Trophoblast cell (in vitro differentiated cells and primary cell): Measurements from ENCODE around the gene WRNIP1.

ENCODE experiments used
- DNase-seq, 2 donors: peaks; one replicate each; pipeline ENCODE4 v3.0.0-alpha.2; 2016
- H2AFZ ChIP-seq: 2 replicates; pipeline ENCODE4 v1.6.1; 2013; ENCODE audit warnings: low read length, moderate library complexity, mild to moderate bottlenecking; ENCODE audit not compliant: insufficient read depth, poor library complexity
- H2AK5ac ChIP-seq: 2 replicates; pipeline ENCODE4 v1.6.1; 2013; ENCODE audit warnings: mild to moderate bottlenecking, low read length
- H2BK120ac ChIP-seq: 2 replicates; pipeline ENCODE4 v1.6.1; 2013; ENCODE audit warnings: low read length, mild to moderate bottlenecking, moderate library complexity; ENCODE audit not compliant: insufficient read depth, poor library complexity
- H2BK12ac ChIP-seq: 2 replicates; pipeline ENCODE4 v1.6.1; 2013; ENCODE audit warnings: mild to moderate bottlenecking, low read length, moderate library complexity
- H2BK5ac ChIP-seq: 2 replicates; pipeline ENCODE4 v1.6.1; 2013; ENCODE audit warnings: low read length, low read depth, moderate library complexity, mild to moderate bottlenecking; ENCODE audit not compliant: poor library complexity
- H3K14ac ChIP-seq: 2 replicates; pipeline ENCODE4 v1.6.1; 2013; ENCODE audit warnings: mild to moderate bottlenecking, low read length
- H3K18ac ChIP-seq: 2 replicates; pipeline ENCODE4 v1.6.1; 2013; ENCODE audit warnings: mild to moderate bottlenecking, low read length
- H3K23ac ChIP-seq: 2 replicates; pipeline ENCODE4 v1.6.1; 2013; ENCODE audit warnings: low read length
- H3K27ac ChIP-seq: 2 replicates; pipeline ENCODE4 v1.5.1; 2013; ENCODE audit warnings: low read depth, mild to moderate bottlenecking, inconsistent platforms, low read length, moderate library complexity
- H3K27me3 ChIP-seq: 2 replicates; pipeline ENCODE4 v1.6.1; 2013; ENCODE audit warnings: inconsistent platforms, mild to moderate bottlenecking, low read length, moderate library complexity; ENCODE audit not compliant: insufficient read depth
- H3K36me3 ChIP-seq, 2 experiments: 1 replicate in 1 of 2; 2 replicates in 1 of 2; pipeline ENCODE4 v1.6.1; 2013; ENCODE audit warnings: low read length in 2 of 2, mild to moderate bottlenecking in 2 of 2, moderate library complexity in 1 of 2; ENCODE audit not compliant: insufficient read depth in 2 of 2, control insufficient read depth in 1 of 2
- H3K4ac ChIP-seq: 2 replicates; pipeline ENCODE4 v1.6.1; 2013; ENCODE audit warnings: low read depth, mild to moderate bottlenecking, low read length, moderate library complexity
- H3K4me1 ChIP-seq, 2 experiments: 1 replicate in 1 of 2; 2 replicates in 1 of 2; pipeline ENCODE4 v1.6.1; 2013; ENCODE audit warnings: low read length in 2 of 2, mild to moderate bottlenecking in 2 of 2, moderate library complexity in 1 of 2; ENCODE audit not compliant: insufficient read depth in 2 of 2, control insufficient read depth in 1 of 2
- H3K4me2 ChIP-seq: 2 replicates; pipeline ENCODE4 v1.6.1; 2013; ENCODE audit warnings: inconsistent platforms, mild to moderate bottlenecking, low read length, moderate library complexity
- H3K4me3 ChIP-seq: 2 replicates; pipeline ENCODE4 v1.5.1; 2013; ENCODE audit warnings: mild to moderate bottlenecking, low read depth, low read length, inconsistent platforms
- H3K79me1 ChIP-seq: one replicate; pipeline ENCODE4 v1.6.1; 2013; ENCODE audit warnings: low read length
- H3K79me2 ChIP-seq: 2 replicates; pipeline ENCODE4 v1.6.1; 2013; ENCODE audit warnings: low read length, mild to moderate bottlenecking; ENCODE audit not compliant: control insufficient read depth, insufficient read depth, poor library complexity
- H3K9ac ChIP-seq: 2 replicates; pipeline ENCODE4 v1.6.1; 2013; ENCODE audit warnings: mild to moderate bottlenecking, low read length
- H3K9me3 ChIP-seq: 2 replicates; pipeline ENCODE4 v1.6.1; 2013; ENCODE audit warnings: low read depth, mild to moderate bottlenecking, control low read depth, inconsistent platforms, low read length; ENCODE audit not compliant: insufficient read depth
- H4K12ac ChIP-seq: 2 replicates; pipeline ENCODE4 v1.6.1; 2013; ENCODE audit warnings: low read depth, mild to moderate bottlenecking, low read length, moderate library complexity
- H4K8ac ChIP-seq: 2 replicates; pipeline ENCODE4 v1.6.1; 2013; ENCODE audit warnings: low read depth, mild to moderate bottlenecking, low read length, moderate library complexity
- H4K91ac ChIP-seq: one replicate; pipeline ENCODE4 v1.6.1; 2013; ENCODE audit warnings: low read depth, mild to moderate bottlenecking, low read length, moderate library complexity
- WGBS: extraction: QIAGEN DNeasy Blood & Tissue Kit; methylation state at CpG from one replicate; pipeline ENCODE4 v1.1.7; 2013; ENCODE audit warnings: missing lambda C conversion rate; ENCODE audit not compliant: insufficient read length, insufficient coverage; ENCODE audit errors: extremely low coverage; 5-methylcytosine and 5-hydroxymethylcytosine counted together

The WRNIP1 gene

DNA sequence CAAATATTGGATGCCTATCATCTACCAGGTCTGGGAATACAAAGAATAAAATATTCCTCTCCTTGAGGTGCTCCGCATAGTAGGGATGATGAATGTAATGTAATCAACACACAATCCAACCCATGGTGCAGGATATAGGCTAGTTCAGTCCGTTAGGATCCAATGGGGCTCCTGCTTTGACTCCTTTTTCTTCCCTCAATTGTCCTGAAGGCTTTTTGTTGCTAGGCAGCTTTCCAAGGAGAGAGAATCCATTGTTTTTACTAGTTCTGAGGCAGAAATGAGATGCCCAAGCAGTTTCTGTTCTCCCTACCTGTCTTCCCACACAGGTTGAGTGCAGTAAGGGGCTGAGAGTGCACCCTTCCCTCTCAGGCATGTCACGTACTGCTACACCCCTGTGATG, 12.1 kb downstream of the WRNIP1 start:
- no peak overlapping the region for H2BK12ac ChIP-seq
- H3K79me2 ChIP-seq: no peaks in the 10 kb centered on the region
- H2AFZ ChIP-seq: no peak overlapping the region
- no peaks in the 10 kb centered on the region for H3K9me3 ChIP-seq
- H3K27ac ChIP-seq: no peak overlapping the region
- peaks cover 20 to 38% of the 10 kb centered on the region in 2 experiments for H3K36me3 ChIP-seq
- no peak overlapping the region for H3K9ac ChIP-seq
- no peaks in the 10 kb centered on the region for H3K79me1 ChIP-seq
- no peak overlapping the region for H3K18ac ChIP-seq
- H4K8ac ChIP-seq: no peak overlapping the region
- H3K14ac ChIP-seq: no peak overlapping the region
- H3K4me2 ChIP-seq: no peak overlapping the region
- H3K27me3 ChIP-seq: no peaks in the 10 kb centered on the region
- no peak overlapping the region for H2BK5ac ChIP-seq
- no peak overlapping the region for H2AK5ac ChIP-seq
- no CpG with 5 or more reads among the region's 3 CpGs for WGBS
- no peak overlapping the region for H3K4me3 ChIP-seq
- no peak overlapping the region for H3K4ac ChIP-seq
- no peak overlapping the region for H4K12ac ChIP-seq
- H4K91ac ChIP-seq: no peak overlapping the region
- DNase-seq: no peak
- H3K23ac ChIP-seq: no peak overlapping the region
- no peaks in the 10 kb centered on the region for H3K4me1 ChIP-seq
- H2BK120ac ChIP-seq: no peak overlapping the region

DNA sequence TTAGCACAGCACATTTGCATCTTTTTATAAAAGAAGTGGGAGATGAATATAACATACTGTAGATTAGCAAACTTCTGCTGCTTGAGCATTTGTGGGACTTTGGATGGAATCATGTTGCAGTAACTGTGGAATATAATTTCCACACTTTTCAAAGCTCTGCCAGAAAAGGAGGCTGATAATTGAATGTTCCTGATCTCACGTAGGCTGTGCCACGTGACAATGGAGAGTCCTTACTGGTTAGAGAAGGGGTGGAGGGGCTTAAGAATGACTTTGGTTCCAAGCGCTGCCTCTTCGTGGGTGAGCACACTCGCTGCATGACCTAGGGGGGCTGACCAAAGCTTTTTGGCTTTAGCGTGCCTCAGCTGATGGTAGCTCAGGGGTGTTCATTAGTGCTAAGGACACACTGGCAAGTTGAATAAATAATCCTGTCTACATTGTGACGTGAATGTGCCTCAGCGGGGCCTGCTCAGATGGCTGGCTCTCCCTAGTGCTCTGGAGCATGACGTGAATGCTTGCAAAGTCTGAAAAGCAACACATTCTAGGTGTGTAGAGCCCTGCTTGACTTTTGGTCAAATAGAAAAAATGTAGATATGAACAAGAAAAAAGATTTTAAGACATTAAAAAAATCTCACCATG, 15.0 kb downstream of the WRNIP1 start:
- no peaks in the 10 kb centered on the region for H3K79me1 ChIP-seq
- no peak overlapping the region for H3K4me2 ChIP-seq
- no peak overlapping the region for H2BK120ac ChIP-seq
- no peak overlapping the region for H4K91ac ChIP-seq
- DNase-seq: no peak
- H3K9ac ChIP-seq: no peak overlapping the region
- no peak overlapping the region for H3K18ac ChIP-seq
- H2BK12ac ChIP-seq: no peak overlapping the region
- H2AK5ac ChIP-seq: no peak overlapping the region
- no peak overlapping the region for H3K4ac ChIP-seq
- no peak overlapping the region for H3K27ac ChIP-seq
- no peak overlapping the region for H2AFZ ChIP-seq
- H3K36me3 ChIP-seq: peaks cover 27 to 50% of the 10 kb centered on the region in 2 experiments
- H3K4me1 ChIP-seq: no peaks in the 10 kb centered on the region
- no peak overlapping the region for H4K8ac ChIP-seq
- H3K9me3 ChIP-seq: no peaks in the 10 kb centered on the region
- H3K23ac ChIP-seq: no peak overlapping the region
- no peak overlapping the region for H3K14ac ChIP-seq
- H3K79me2 ChIP-seq: no peaks in the 10 kb centered on the region
- WGBS: no CpG with 5 or more reads among the region's 9 CpGs
- no peaks in the 10 kb centered on the region for H3K27me3 ChIP-seq
- H3K4me3 ChIP-seq: no peak overlapping the region
- H2BK5ac ChIP-seq: no peak overlapping the region
- H4K12ac ChIP-seq: no peak overlapping the region

GRCh38 chr6:2781685-2782355, 16.6 kb downstream of the WRNIP1 start:
- Histone ChIP-seq H3K9ac (no peak overlapping the region), H3K4me2 (no peak overlapping the region), H3K27ac (no peak overlapping the region), H3K4me1 (no peaks in the 10 kb centered on the region), H3K18ac (no peak overlapping the region), H3K4me3 (no peak overlapping the region), H3K79me1 (no peaks in the 10 kb centered on the region), H3K23ac (no peak overlapping the region), H3K9me3 (no peaks in the 10 kb centered on the region), H3K36me3 (peaks cover 31 to 55% of the 10 kb centered on the region in 2 experiments), H3K79me2 (no peaks in the 10 kb centered on the region), H3K4ac (no peak overlapping the region), H3K14ac (no peak overlapping the region), H2AK5ac (no peak overlapping the region), H4K12ac (no peak overlapping the region), H2BK120ac (no peak overlapping the region), H2BK5ac (no peak overlapping the region), H2AFZ (no peak overlapping the region), H2BK12ac (no peak overlapping the region), H3K27me3 (no peaks in the 10 kb centered on the region), H4K8ac (no peak overlapping the region), H4K91ac (no peak overlapping the region)
- no peak for DNase-seq
- no CpG with 5 or more reads among the region's 7 CpGs for WGBS

- H3K79me1 ChIP-seq: no peaks in the 10 kb centered on the region
- WGBS: no CpG with 5 or more reads among the region's 9 CpGs
- no peak overlapping the region for H3K4me2 ChIP-seq
- no peak overlapping the region for H3K9ac ChIP-seq
- H3K4me1 ChIP-seq: no peaks in the 10 kb centered on the region
- H3K4me3 ChIP-seq: no peak overlapping the region
- H3K14ac ChIP-seq: no peak overlapping the region
- no peaks in the 10 kb centered on the region for H3K9me3 ChIP-seq
- no peaks in the 10 kb centered on the region for H3K27me3 ChIP-seq
- no peak overlapping the region for H2BK120ac ChIP-seq
- H3K4ac ChIP-seq: no peak overlapping the region
- H4K91ac ChIP-seq: no peak overlapping the region
- H3K36me3 ChIP-seq: peaks cover 31 to 55% of the 10 kb centered on the region in 2 experiments
- no peak overlapping the region for H3K23ac ChIP-seq
- H3K79me2 ChIP-seq: no peaks in the 10 kb centered on the region
- no peak overlapping the region for H4K12ac ChIP-seq
- no peak for DNase-seq
- no peak overlapping the region for H2AFZ ChIP-seq
- H4K8ac ChIP-seq: no peak overlapping the region
- H2BK5ac ChIP-seq: no peak overlapping the region
- H3K18ac ChIP-seq: no peak overlapping the region
- no peak overlapping the region for H2BK12ac ChIP-seq
- no peak overlapping the region for H2AK5ac ChIP-seq
- no peak overlapping the region for H3K27ac ChIP-seq
Observed at GRCh38 chr6:2782356-2782708, 17.1 kb downstream of the WRNIP1 start.
